H1 (cell line): Measurements from ENCODE around the gene TCIRG1. TPM values are rescaled to one million over a fixed set of nuclear protein-coding genes. Genes with fewer than 3 reads are reported as not detected.
"Not testable (repeated sequence)": the region's sequence is repeated elsewhere in the genome, so short reads cannot be mapped to it uniquely, and the experiment has no call there.

ENCODE experiments used
- CTCF ChIA-PET: fragments of 300-600 bp; sonication (Branson Sonifier 250); formaldehyde crosslinking; loops from one replicate; lab custom pipeline; 2021; ENCODE audit not compliant: partially characterized antibody; lab: Charles Lee
- POLR2A ChIA-PET: fragments of 300-600 bp; sonication (Branson Sonifier 250); formaldehyde crosslinking; loops from one replicate; lab custom pipeline; 2021; ENCODE audit warnings: inconsistent platforms; ENCODE audit not compliant: partially characterized antibody; lab: Charles Lee
- DNase-seq, 2 experiments: peaks; one replicate each; pipeline versions ENCODE4 v3.0.0 to v3.0.0-alpha.2; 2010 to 2022; ENCODE audit warnings: low spot score in 2 of 2, low read depth in 1 of 2, mixed read lengths in 1 of 2
- FAIRE-seq: peaks from 2 replicates; lab custom pipeline; 2011; peaks lifted over from hg19 to GRCh38; lab: Jason Lieb, UNC
- H2AFZ ChIP-seq: 2 replicates; pipeline ENCODE4 v1.8.1; 2012; ENCODE audit warnings: low read length, inconsistent platforms
- H2AK5ac ChIP-seq: 2 replicates; pipeline ENCODE4 v1.6.1; 2013; ENCODE audit warnings: low read depth, low read length
- H2BK120ac ChIP-seq: replicated peaks from 2 replicates; pipeline ENCODE3; 2013; ENCODE audit warnings: low read depth, low read length, inconsistent platforms
- H2BK12ac ChIP-seq: 2 replicates; pipeline ENCODE4 v1.6.1; 2013; ENCODE audit warnings: low read depth, low read length
- H2BK15ac ChIP-seq: 2 replicates; pipeline ENCODE4 v1.6.1; 2013; ENCODE audit warnings: low read length
- H2BK20ac ChIP-seq: 2 replicates; pipeline ENCODE4 v1.6.1; 2013; ENCODE audit warnings: low read length
- H2BK5ac ChIP-seq: 2 replicates; pipeline ENCODE4 v1.6.1; 2013; ENCODE audit warnings: low read depth, low read length
- H3K14ac ChIP-seq: 2 replicates; pipeline ENCODE4 v1.6.1; 2013; ENCODE audit warnings: inconsistent platforms; ENCODE audit not compliant: insufficient read length
- H3K18ac ChIP-seq: 2 replicates; pipeline ENCODE4 v1.6.1; 2013; ENCODE audit warnings: low read length; ENCODE audit errors: extremely low read depth
- H3K23ac ChIP-seq: 2 replicates; pipeline ENCODE4 v1.6.1; 2013; ENCODE audit warnings: inconsistent platforms; ENCODE audit not compliant: insufficient read length
- H3K23me2 ChIP-seq: 2 replicates; pipeline ENCODE4 v1.6.1; 2013; ENCODE audit warnings: low read depth, low read length
- H3K27ac ChIP-seq: 2 replicates; pipeline ENCODE4 v1.6.1; 2011; ENCODE audit warnings: low read depth, low read length, inconsistent platforms
- H3K27me3 ChIP-seq, 4 experiments: replicated peaks in 1 of 4; 1 replicate in 1 of 4; 2 replicates in 3 of 4; pipeline versions ENCODE4 v1.6.1 to v1.8.1; 2011 to 2013; ENCODE audit warnings: low read length in 3 of 4, mild to moderate bottlenecking in 3 of 4, inconsistent platforms in 2 of 4, mixed read lengths in 2 of 4, moderate library complexity in 1 of 4; ENCODE audit not compliant: control insufficient read depth in 3 of 4, insufficient read depth in 3 of 4; ENCODE audit errors: extremely low read depth in 1 of 4
- H3K36me3 ChIP-seq, 4 experiments: 2 replicates each; pipeline versions ENCODE4 v1.6.1 to v1.8.1; 2011 to 2013; ENCODE audit warnings: mild to moderate bottlenecking in 4 of 4, low read length in 3 of 4, moderate library complexity in 2 of 4, control low read depth in 1 of 4, inconsistent platforms in 1 of 4; ENCODE audit not compliant: insufficient read depth in 4 of 4, control insufficient read depth in 2 of 4
- H3K4ac ChIP-seq: replicated peaks from 2 replicates; pipeline ENCODE3; 2013; ENCODE audit warnings: low read length, low read depth, mixed read lengths, inconsistent platforms; ENCODE audit not compliant: insufficient read length
- H3K4me1 ChIP-seq, 4 experiments: replicated peaks in 1 of 4; 1 replicate in 1 of 4; 2 replicates in 3 of 4; pipeline versions ENCODE4 v1.6.1 to v1.8.1; 2011 to 2013; ENCODE audit warnings: low read length in 3 of 4, inconsistent platforms in 2 of 4, mixed read lengths in 1 of 4; ENCODE audit not compliant: insufficient read depth in 4 of 4, control insufficient read depth in 3 of 4
- H3K4me2 ChIP-seq, 2 experiments: 2 replicates each; pipeline versions ENCODE4 v1.6.1 to v1.8.1; 2011 to 2013; ENCODE audit warnings: low read depth in 2 of 2, low read length in 2 of 2, control low read depth in 1 of 2, inconsistent platforms in 1 of 2, mild to moderate bottlenecking in 1 of 2; ENCODE audit not compliant: insufficient read depth in 1 of 2
- H3K4me3 ChIP-seq, 4 experiments: fragments of 200-600, 300-600 bp in 1 of 4; sonication (generic), shearing (Covaris generic), sonication (Bioruptor Twin) in 1 of 4; 2 replicates each; pipeline versions ENCODE4 v1.5.1 to v1.8.1; 2011 to 2016; ENCODE audit warnings: low read length in 4 of 4, low read depth in 3 of 4, control low read depth in 2 of 4, inconsistent platforms in 2 of 4, mild to moderate bottlenecking in 2 of 4, mixed read lengths in 1 of 4, moderate library complexity in 1 of 4; ENCODE audit not compliant: insufficient read depth in 2 of 4; ENCODE audit errors: extremely low read depth in 1 of 4
- H3K56ac ChIP-seq: replicated peaks from 2 replicates; pipeline ENCODE3; 2013; ENCODE audit warnings: low read depth, mild to moderate bottlenecking, mixed read lengths, low read length, inconsistent platforms; ENCODE audit not compliant: insufficient read length
- H3K79me1 ChIP-seq: 2 replicates; pipeline ENCODE4 v1.6.1; 2013; ENCODE audit warnings: low read depth, low read length, control low read depth
- H3K79me2 ChIP-seq, 2 experiments: 2 replicates each; pipeline versions ENCODE4 v1.6.1 to v1.8.1; 2012 to 2013; ENCODE audit warnings: low read length in 2 of 2, mild to moderate bottlenecking in 2 of 2, inconsistent platforms in 1 of 2; ENCODE audit not compliant: insufficient read depth in 2 of 2, control insufficient read depth in 1 of 2
- H3K9ac ChIP-seq, 4 experiments: replicated peaks in 1 of 4; 1 replicate in 1 of 4; 2 replicates in 3 of 4; pipeline versions ENCODE4 v1.6.1 to v1.8.1; 2011 to 2013; ENCODE audit warnings: low read depth in 3 of 4, low read length in 3 of 4, control low read depth in 2 of 4, mild to moderate bottlenecking in 2 of 4, moderate library complexity in 2 of 4, inconsistent platforms in 1 of 4; ENCODE audit errors: extremely low read depth in 1 of 4
- H3K9me3 ChIP-seq, 2 experiments: 2 replicates each; pipeline versions ENCODE4 v1.6.1 to v1.8.1; 2012 to 2013; ENCODE audit warnings: mild to moderate bottlenecking in 2 of 2, moderate library complexity in 2 of 2, control low read depth in 1 of 2, inconsistent platforms in 1 of 2, low read depth in 1 of 2, low read length in 1 of 2, mixed read lengths in 1 of 2; ENCODE audit not compliant: insufficient read depth in 2 of 2
- H4K20me1 ChIP-seq, 2 experiments: replicated peaks in 1 of 2; 2 replicates each; pipeline versions ENCODE3 to v1.8.1; 2011 to 2013; ENCODE audit warnings: inconsistent platforms in 2 of 2, low read length in 2 of 2, mild to moderate bottlenecking in 1 of 2; ENCODE audit not compliant: insufficient read depth in 2 of 2, control insufficient read depth in 1 of 2
- H4K5ac ChIP-seq: 2 replicates; pipeline ENCODE4 v1.6.1; 2013; ENCODE audit warnings: low read length, low read depth, mixed read lengths, inconsistent platforms; ENCODE audit not compliant: insufficient read length
- H4K8ac ChIP-seq: 2 replicates; pipeline ENCODE4 v1.8.0; 2013; ENCODE audit warnings: mild to moderate bottlenecking, moderate library complexity, low read length, inconsistent platforms; ENCODE audit not compliant: insufficient read depth; ENCODE audit errors: extremely low read depth
- H4K91ac ChIP-seq: replicated peaks from 2 replicates; pipeline ENCODE3; 2013; ENCODE audit warnings: low read length, mixed read lengths, inconsistent platforms; ENCODE audit not compliant: insufficient read length
- CREB1 ChIP-seq: IDR thresholded peaks from 2 replicates; pipeline ENCODE4 v1.6.1; 2012; ENCODE audit warnings: inconsistent platforms
- E2F6 ChIP-seq: IDR thresholded peaks from 2 replicates; pipeline ENCODE4 v1.6.1; 2012; ENCODE audit warnings: inconsistent platforms
- MAX ChIP-seq: IDR thresholded peaks from 2 replicates; pipeline ENCODE4 v1.6.1; 2012; ENCODE audit warnings: inconsistent platforms
- PHF8 ChIP-seq: fragments of 200-600 bp; sonication (generic); conservative IDR thresholded peaks from 2 replicates; pipeline ENCODE4 v1.7.1; 2012; ENCODE audit warnings: low read depth, mild to moderate bottlenecking, inconsistent platforms, low read length, moderate library complexity
- POLR2A ChIP-seq, 2 experiments: IDR thresholded peaks; 1 replicate in 1 of 2; 2 replicates in 1 of 2; pipeline ENCODE4 v1.6.1; 2011; ENCODE audit warnings: low read depth in 2 of 2, low read length in 2 of 2, mild to moderate bottlenecking in 2 of 2; ENCODE audit errors: control extremely low read depth in 1 of 2
- POLR2AphosphoS5 ChIP-seq: IDR thresholded peaks from 2 replicates; pipeline ENCODE4 v1.6.1; 2011; ENCODE audit warnings: low read depth, low read length
- WGBS, 2 experiments: shearing (Covaris generic) in 1 of 2; methylation state at CpG; one replicate each; pipeline versions ENCODE4 v1.1.6 to v1.1.7; 2013 to 2015; ENCODE audit warnings: low lambda C conversion rate in 2 of 2, mixed read lengths in 2 of 2, inconsistent platforms in 1 of 2, low coverage in 1 of 2, missing lambda C conversion rate in 1 of 2; ENCODE audit not compliant: insufficient replicate concordance in 2 of 2, insufficient coverage in 1 of 2, insufficient read length in 1 of 2; ENCODE audit errors: extremely low coverage in 1 of 2, missing lambda C conversion rate in 1 of 2; 5-methylcytosine and 5-hydroxymethylcytosine counted together
- polyA plus RNA-seq, 7 experiments: library from polyadenylated mRNA; depleted of rRNA in 3 of 7; stranded (reverse) in 5 of 7; unstranded in 2 of 7; fragments of >200 nt in 5 of 7; fragments of 200-250 nt in 2 of 7; gene quantifications; 1 replicate in 5 of 7; 2 replicates in 1 of 7; 4 replicates in 1 of 7; pipeline versions ENCODE4 v1.2.1 to v1.2.3, GENCODE V29; 2011 to 2013; ENCODE audit warnings: missing spikeins in 2 of 7, mixed read lengths in 2 of 7
- total RNA-seq: library from RNA; stranded (reverse); fragmentation: NEBNext Ultra II Directional; extraction: Animal tissue kit (Norgen Biotek cat#: 25700); gene quantifications from 2 replicates; pipeline ENCODE4 v1.2.1, GENCODE V29; 2021

TCIRG1 gene
- total and polyA plus RNA-seq, 2 of the 8 experiments (the other 6 are each of a cell fraction or from before 2014, with no cell fraction given) = 25.3 to 39.6 TPM

GRCh38 chr11:67990546-67991346 is 48.1 kb upstream of the TCIRG1 start:
- H3K14ac ChIP-seq, H2AK5ac ChIP-seq, H2BK20ac ChIP-seq, H2AFZ ChIP-seq, H4K5ac ChIP-seq, H2BK15ac ChIP-seq, FAIRE-seq, H3K23me2 ChIP-seq, H2BK120ac ChIP-seq, H3K56ac ChIP-seq, H3K23ac ChIP-seq, POLR2A ChIA-PET, H4K91ac ChIP-seq, H2BK5ac ChIP-seq, H3K79me2 ChIP-seq, H3K36me3 ChIP-seq, H3K4me1 ChIP-seq, H3K9me3 ChIP-seq, H4K20me1 ChIP-seq, H3K27me3 ChIP-seq, H3K27ac ChIP-seq, H2BK12ac ChIP-seq, H3K4ac ChIP-seq, H3K79me1 ChIP-seq: not testable (repeated sequence)
- Histone ChIP-seq H3K18ac (peak overlapping the region; percentile 48), H3K9ac (peak overlapping the region in 2 of 4 experiments; percentile 37 to 51; a peak in 3 of 7 replicates), H3K4me2 (peak overlapping the region; percentile 89 to 92), H3K4me3 (peak overlapping the region; percentile 26 to 63 (median 32)), H4K8ac (peak overlapping the region; percentile 89; the same call in 1 of the 2 replicates)
- CTCF ChIA-PET = interaction anchor here (0.6 to 0.9 kb wide), 2 partner anchors 116 to 926 kb away, joined by 3 to 4 read pairs; no protein-coding TSS in a partner anchor
- TF ChIP-seq CREB1 (peak; percentile 32; the same call in 1 of the 2 replicates), POLR2AphosphoS5 (peak; percentile 78; the same call in 1 of the 2 replicates), MAX (peak; percentile 92), PHF8 (peak; percentile 59), POLR2A (IDR thresholded peaks at IDR 0.05; ENCODE audit: control extremely low read depth in 1 of 2, low read depth in 2 of 2, low read length in 2 of 2) (peak in 1 of 2 experiments; percentile 54; a peak in 1 of 3 replicates), E2F6 (peak; percentile 31; the same call in 1 of the 2 replicates)
- peak in 1 of 2 experiments; percentile 86 for DNase-seq
- 10% methylated on average over 37 of the region's 58 CpGs; no CpG with 5 or more reads in 1 of the 2 experiments for WGBS, 2 experiments
